NCI-H2107 (cell line): ENCODE results near the gene DKKL1.

ENCODE experiments used
- DNase-seq: peaks from one replicate; lab custom pipeline; 2025; lab: John Stamatoyannopoulos, UW

Gene DKKL1

GRCh38 chr19:49338023-49338677 is 25.5 kb upstream of the DKKL1 start:
- DNase-seq: no peak

GRCh38 chr19:49338691-49339300 is 24.9 kb upstream of the DKKL1 start:
- DNase-seq: no peak

- no peak for DNase-seq
Measured at GRCh38 chr19:49339301-49340068, 24.2 kb upstream of the DKKL1 start.

- peak; percentile 28 for DNase-seq
Measured at GRCh38 chr19:49340069-49340864, 23.4 kb upstream of the DKKL1 start.

- DNase-seq: no peak
Measured at GRCh38 chr19:49340865-49341718, 22.6 kb upstream of the DKKL1 start.

- DNase-seq: no peak
Measured at GRCh38 chr19:49342291-49342721, 21.4 kb upstream of the DKKL1 start.

GRCh38 chr19:49343123-49343522 is 20.6 kb upstream of the DKKL1 start:
- DNase-seq: no peak

- no peak for DNase-seq
Measured at GRCh38 chr19:49344505-49345423, 18.9 kb upstream of the DKKL1 start.

GRCh38 chr19:49347191-49347590 is 16.5 kb upstream of the DKKL1 start:
- DNase-seq: no peak

GRCh38 chr19:49347835-49348234 is 15.8 kb upstream of the DKKL1 start:
- no peak for DNase-seq

- DNase-seq: no peak
Measured at GRCh38 chr19:49348305-49349189, 15.1 kb upstream of the DKKL1 start.

GRCh38 chr19:49349567-49349966 is 14.1 kb upstream of the DKKL1 start:
- no peak for DNase-seq

- no peak for DNase-seq
Measured at GRCh38 chr19:49355909-49356353, 7.7 kb upstream of the DKKL1 start.

- no peak for DNase-seq
Measured at GRCh38 chr19:49356382-49356781, 7.3 kb upstream of the DKKL1 start.

GRCh38 chr19:49357186-49357585 is 6.5 kb upstream of the DKKL1 start:
- no peak for DNase-seq

GRCh38 chr19:49359851-49360820 is 3.5 kb upstream of the DKKL1 start:
- no peak for DNase-seq

- no peak for DNase-seq
Measured at GRCh38 chr19:49361438-49362047, 2.1 kb upstream of the DKKL1 start.
